Mucosa of descending colon (tissue), 3 donors: Measurements from ENCODE around the gene RTN4IP1. TPM values are rescaled to one million over a fixed set of nuclear protein-coding genes. Genes with fewer than 3 reads are reported as not detected.

ENCODE experiments used
- ATAC-seq: fragments of 200-7000 bp; cut with Tn5 transposase; one replicate; pipeline ENCODE4 v1.9.1; 2020; ENCODE audit warnings: mild to moderate bottlenecking, moderate library complexity
- DNase-seq, 3 donors: peaks; one replicate each; pipeline ENCODE4 v3.0.0-alpha.2; 2020
- H3K36me3 ChIP-seq: fragments of 200-600 bp; one replicate; pipeline ENCODE4 v1.8.0; 2021; ENCODE audit warnings: low read depth, mild to moderate bottlenecking
- H3K4me1 ChIP-seq: fragments of 200-600 bp; one replicate; pipeline ENCODE4 v1.8.0; 2021; ENCODE audit warnings: low read depth, mild to moderate bottlenecking
- H3K4me3 ChIP-seq: fragments of 200-600 bp; one replicate; pipeline ENCODE4 v1.8.0; 2021; ENCODE audit warnings: mild to moderate bottlenecking
- H3K9me3 ChIP-seq: fragments of 200-600 bp; one replicate; pipeline ENCODE4 v1.8.0; 2021; ENCODE audit warnings: mild to moderate bottlenecking
- CTCF ChIP-seq: fragments of 200-600 bp; IDR thresholded peaks from one replicate; pipeline ENCODE4 v1.8.0; 2022; ENCODE audit warnings: antibody characterized with exemption, mild to moderate bottlenecking
- intact Hi-C, 2 donors: fragments of 100-400 bp; cut with DNase I in 1 of 2; cut with micrococcal nuclease in 1 of 2; formaldehyde crosslinking; loops; one replicate each; pipeline versions ENCODE4 v1.11.0 to v1.11.1; 2022; cut with DNase I, micrococcal nuclease
- total RNA-seq, 3 donors: library from RNA; stranded (reverse); fragmentation: NEBNext Ultra II Directional in 2 of 3; extraction: Animal tissue kit (Norgen Biotek cat#: 25700) in 2 of 3; gene quantifications; one replicate each; pipeline versions ENCODE4 v1.2.1 to v1.2.4, GENCODE V29; 2021 to 2023
- donor health status: DM: no; HTN: no; CAD: no; lungs with moderate emphysema.
- donor health status: DM: no; HTN: no; CAD: no.
- donor health status: DM: no; HTN: yes; CAD: no.

RTN4IP1 gene
- total RNA-seq, 3 donors from 2014 or later: 8.3 to 12.8 (median 9.8) TPM

GRCh38 chr6:106528521-106528920 lies 100.8 kb downstream of the RTN4IP1 start:
- Histone ChIP-seq H3K36me3 (no peaks in the 10 kb centered on the region), H3K9me3 (no peaks in the 10 kb centered on the region), H3K4me3 (no peak overlapping the region), H3K4me1 (peaks cover 4% of the 10 kb centered on the region)
- TF ChIP-seq CTCF: no peak
- intact Hi-C loops: no loop called here
- ATAC-seq: no peak
- no peak for DNase-seq

- no peak for TF ChIP-seq CTCF
- H3K9me3 ChIP-seq: no peaks in the 10 kb centered on the region
- ATAC-seq: no peak
- intact Hi-C loops: no loop called here
- H3K4me1 ChIP-seq: peaks cover 4% of the 10 kb centered on the region
- H3K36me3 ChIP-seq: no peaks in the 10 kb centered on the region
- DNase-seq: no peak
- no peak overlapping the region for H3K4me3 ChIP-seq
These were observed 101.3 kb downstream of the RTN4IP1 start for GRCh38 chr6:106527979-106528378.

GRCh38 chr6:106527117-106527516 lies 102.2 kb downstream of the RTN4IP1 start:
- intact Hi-C loops: no loop called here
- H3K36me3 ChIP-seq: no peaks in the 10 kb centered on the region
- TF ChIP-seq CTCF: no peak
- H3K4me1 ChIP-seq: peaks cover 4% of the 10 kb centered on the region
- no peaks in the 10 kb centered on the region for H3K9me3 ChIP-seq
- no peak overlapping the region for H3K4me3 ChIP-seq
- DNase-seq (no peak), ATAC-seq (no peak)

GRCh38 chr6:106525882-106526275 lies 103.4 kb downstream of the RTN4IP1 start:
- no peak for DNase-seq
- H3K4me1 ChIP-seq: peaks cover 4% of the 10 kb centered on the region
- no peak for TF ChIP-seq CTCF
- intact Hi-C loops: no loop called here
- no peaks in the 10 kb centered on the region for H3K9me3 ChIP-seq
- ATAC-seq: no peak
- H3K4me3 ChIP-seq: no peak overlapping the region
- H3K36me3 ChIP-seq: no peaks in the 10 kb centered on the region

GRCh38 chr6:106525107-106525881 lies 104.0 kb downstream of the RTN4IP1 start:
- Histone ChIP-seq H3K9me3 (no peaks in the 10 kb centered on the region), H3K36me3 (no peaks in the 10 kb centered on the region), H3K4me1 (peaks cover 4% of the 10 kb centered on the region), H3K4me3 (no peak overlapping the region)
- intact Hi-C loops: no loop called here
- DNase-seq: no peak
- ATAC-seq: peak; percentile 74
- peak; percentile 6 for TF ChIP-seq CTCF
